PFSK-1 (cell line): ENCODE results near the gene RDM1.

Source experiments
- FOXP2 ChIP-seq: optimal IDR thresholded peaks from 2 replicates; pipeline ENCODE3; 2011; ENCODE audit warnings: borderline replicate concordance, control low read depth, inconsistent platforms; ENCODE audit not compliant: insufficient read depth; ENCODE audit errors: extremely low read length, extremely low read depth
- POLR2AphosphoS5 ChIP-seq: IDR thresholded peaks from 2 replicates; pipeline ENCODE4 v1.6.1; 2012; ENCODE audit warnings: low read depth, mild to moderate bottlenecking, control low read depth, low read length, moderate library complexity
- REST ChIP-seq, 2 experiments: IDR thresholded peaks; 2 replicates each; pipeline versions ENCODE4 v1.6.1 to v1.8.0; 2011 to 2012; ENCODE audit warnings: low read depth in 2 of 2, low read length in 2 of 2, control low read depth in 1 of 2, inconsistent platforms in 1 of 2, mild to moderate bottlenecking in 1 of 2, moderate library complexity in 1 of 2; ENCODE audit not compliant: insufficient read depth in 1 of 2
- SIN3A ChIP-seq: IDR thresholded peaks from 2 replicates; pipeline ENCODE4 v1.6.1; 2012; ENCODE audit warnings: mild to moderate bottlenecking, low read length, moderate library complexity, borderline replicate concordance; ENCODE audit not compliant: insufficient read depth
- TAF1 ChIP-seq: IDR thresholded peaks from 2 replicates; pipeline ENCODE4 v1.6.1; 2012; ENCODE audit warnings: low read length, control low read depth, borderline replicate concordance; ENCODE audit not compliant: insufficient read depth

RDM1 gene

GRCh38 chr17:35889241-35889640 lies 41.3 kb downstream of the RDM1 start:
- TF ChIP-seq SIN3A (no peak), POLR2AphosphoS5 (no peak)

- TF ChIP-seq FOXP2 (no peak), REST (IDR thresholded peaks at IDR 0.05; ENCODE audit: insufficient read depth in 1 of 2, low read depth in 2 of 2, low read length in 2 of 2) (no peak), TAF1 (no peak), SIN3A (no peak), POLR2AphosphoS5 (no peak)
These were observed 50.6 kb downstream of the RDM1 start, which contains the start of gene CCL5 for GRCh38 chr17:35879773-35880654. CCL5 (minus strand) TSS chr17:35880360.

GRCh38 chr17:35878361-35878760 lies 52.2 kb downstream of the RDM1 start:
- TF ChIP-seq POLR2AphosphoS5 (no peak), SIN3A (no peak), TAF1 (no peak), REST (IDR thresholded peaks at IDR 0.05; ENCODE audit: insufficient read depth in 1 of 2, low read depth in 2 of 2, low read length in 2 of 2) (no peak), FOXP2 (no peak)

DNA sequence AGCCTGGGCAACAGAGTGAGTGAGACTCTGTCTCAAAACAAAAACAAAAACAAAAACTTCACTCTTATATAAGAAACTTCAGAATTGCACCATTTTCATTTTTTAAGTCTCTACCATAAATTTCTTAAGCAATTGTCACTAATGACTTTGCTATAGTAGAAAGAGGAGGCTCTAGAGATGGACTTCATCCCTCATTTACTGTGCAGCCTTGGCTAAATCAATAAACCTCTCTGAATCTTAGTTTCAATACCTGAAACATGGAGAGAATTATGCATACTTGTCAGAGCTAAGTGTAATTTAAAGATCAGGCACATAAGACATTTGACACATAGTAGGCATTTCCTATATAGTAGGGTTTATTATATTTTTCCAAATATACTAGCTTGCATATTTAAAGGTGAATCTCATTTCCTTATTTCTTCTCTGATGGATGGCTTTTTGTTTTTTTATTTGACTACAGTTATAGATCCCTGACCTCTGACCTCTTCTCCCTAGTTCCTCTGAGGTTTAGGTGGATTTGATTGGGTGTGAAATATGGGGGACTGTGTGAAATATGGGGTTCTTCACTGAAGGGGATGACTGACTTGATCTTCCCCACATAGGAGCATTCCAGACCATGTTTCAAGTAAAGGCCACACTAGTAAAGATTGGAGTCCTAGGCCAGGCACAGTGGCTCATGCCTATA lies 53.1 kb downstream of the RDM1 start:
- TF ChIP-seq POLR2AphosphoS5 (no peak), SIN3A (no peak), REST (IDR thresholded peaks at IDR 0.05; ENCODE audit: insufficient read depth in 1 of 2, low read depth in 2 of 2, low read length in 2 of 2) (no peak), FOXP2 (no peak), TAF1 (no peak)

DNA sequence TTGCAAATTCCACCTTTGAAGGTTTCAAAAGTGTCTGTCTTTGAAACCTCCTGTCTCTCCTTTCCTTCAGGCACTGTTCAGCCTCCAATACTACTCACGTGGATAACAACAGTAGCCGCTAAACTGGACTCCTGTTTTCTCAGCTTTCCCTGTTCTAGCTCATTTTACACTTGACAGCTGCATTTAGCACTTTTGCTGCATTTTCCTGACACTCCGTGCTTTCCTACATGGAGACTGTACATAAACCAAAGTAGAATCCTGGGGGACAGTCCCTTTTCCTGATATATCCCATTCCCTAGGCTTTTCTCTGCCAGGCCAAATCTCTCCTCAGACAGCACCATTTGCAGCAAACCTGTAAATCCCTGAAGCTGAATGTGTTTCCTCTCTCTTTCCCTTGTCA lies 54.0 kb downstream of the RDM1 start:
- no peak for TF ChIP-seq POLR2AphosphoS5
- TF ChIP-seq SIN3A = no peak
- no peak for TF ChIP-seq FOXP2
- no peak for TF ChIP-seq TAF1
- no peak for TF ChIP-seq REST (IDR thresholded peaks at IDR 0.05; ENCODE audit: insufficient read depth in 1 of 2, low read depth in 2 of 2, low read length in 2 of 2)
